Kidney epithelial cell (primary cell): ENCODE results near the gene OPHN1. TPM values are rescaled to one million over a fixed set of nuclear protein-coding genes. Genes with fewer than 3 reads are reported as not detected.

Experiments used
- DNase-seq: peaks from one replicate; pipeline ENCODE4 v3.0.0-alpha.2; 2010; ENCODE audit warnings: low read depth
- H3K27me3 ChIP-seq: 2 replicates; pipeline ENCODE4 v1.6.0; 2011; ENCODE audit warnings: low read length; ENCODE audit not compliant: control insufficient read depth, insufficient read depth
- H3K36me3 ChIP-seq: 2 replicates; pipeline ENCODE4 v1.5.1; 2011; ENCODE audit warnings: low read length; ENCODE audit not compliant: control insufficient read depth, insufficient read depth
- H3K4me3 ChIP-seq: 2 replicates; pipeline ENCODE4 v1.5.1; 2011; ENCODE audit warnings: low read depth, mild to moderate bottlenecking, control low read depth, low read length
- CTCF ChIP-seq: IDR thresholded peaks from 2 replicates; pipeline ENCODE4 v1.5.1; 2011; ENCODE audit warnings: mild to moderate bottlenecking, moderate library complexity, low read length, control low read depth, inconsistent platforms; ENCODE audit not compliant: insufficient read depth, poor library complexity, severe bottlenecking
- total RNA-seq: library from RNA; depleted of rRNA; stranded (reverse); fragments of >200 nt; gene quantifications from 2 replicates; pipeline ENCODE4 v1.2.3, GENCODE V29; 2015

Gene OPHN1
- total RNA-seq, 1 donor from 2014 or later: 6.9 TPM

GRCh38 chrX:68049466-68049865, 383.8 kb downstream of the OPHN1 start:
- Histone ChIP-seq H3K4me3 (no peak overlapping the region), H3K36me3 (no peaks in the 10 kb centered on the region), H3K27me3 (no peaks in the 10 kb centered on the region)
- DNase-seq: no peak
- no peak for TF ChIP-seq CTCF

GRCh38 chrX:68048774-68049173, 384.5 kb downstream of the OPHN1 start:
- Histone ChIP-seq H3K36me3 (no peaks in the 10 kb centered on the region), H3K4me3 (no peak overlapping the region), H3K27me3 (no peaks in the 10 kb centered on the region)
- no peak for TF ChIP-seq CTCF
- no peak for DNase-seq

- H3K36me3 ChIP-seq: no peaks in the 10 kb centered on the region
- TF ChIP-seq CTCF: no peak
- H3K4me3 ChIP-seq: no peak overlapping the region
- DNase-seq: no peak
- no peaks in the 10 kb centered on the region for H3K27me3 ChIP-seq
Observed at GRCh38 chrX:68045008-68045577, 388.2 kb downstream of the OPHN1 start.

GRCh38 chrX:68043713-68044438, 389.4 kb downstream of the OPHN1 start:
- Histone ChIP-seq H3K4me3 (no peak overlapping the region), H3K36me3 (no peaks in the 10 kb centered on the region), H3K27me3 (no peaks in the 10 kb centered on the region)
- no peak for DNase-seq
- no peak for TF ChIP-seq CTCF

GRCh38 chrX:68041110-68041509, 392.2 kb downstream of the OPHN1 start:
- DNase-seq: no peak
- Histone ChIP-seq H3K4me3 (no peak overlapping the region), H3K27me3 (no peaks in the 10 kb centered on the region), H3K36me3 (no peaks in the 10 kb centered on the region)
- TF ChIP-seq CTCF: no peak
